Body of pancreas (tissue), 4 donors: ENCODE measurements around the gene VSTM4. TPM values are rescaled to one million over a fixed set of nuclear protein-coding genes. Genes with fewer than 3 reads are reported as not detected.
A peak's percentile ranks its signal among the peaks of the same experiment; 100 is the strongest.

ENCODE experiments used
- ATAC-seq: fragments of 150-250 bp; one replicate; pipeline ENCODE4 v1.9.1; 2016
- DNase-seq, 4 donors: peaks; one replicate each; pipeline ENCODE4 v3.0.0-alpha.2; 2019
- H3K27ac ChIP-seq, 4 donors: fragments of 200-600 bp; sonication (generic); 1 replicate in 3 of 4; 2 replicates in 1 of 4; pipeline versions ENCODE4 v1.5.1 to v1.6.1; 2016 to 2019; ENCODE audit warnings: mild to moderate bottlenecking in 1 of 4, mixed read lengths in 1 of 4, moderate library complexity in 1 of 4
- H3K27me3 ChIP-seq, 2 donors: fragments of 200-600 bp; sonication (generic); one replicate each; pipeline ENCODE4 v1.6.0; 2016; ENCODE audit warnings: mild to moderate bottlenecking in 1 of 2
- H3K36me3 ChIP-seq, 2 donors: fragments of 200-600 bp; sonication (generic); replicated peaks in 1 of 2; 2 replicates each; pipeline ENCODE4 v1.5.1; 2016; ENCODE audit warnings: low read depth in 2 of 2; ENCODE audit not compliant: insufficient read depth in 1 of 2
- H3K4me1 ChIP-seq: fragments of 200-600 bp; sonication (generic); one replicate; pipeline ENCODE4 v1.6.0; 2016
- H3K4me3 ChIP-seq, 2 donors: fragments of 200-600 bp; sonication (generic); 1 replicate in 1 of 2; 2 replicates in 1 of 2; pipeline ENCODE4 v1.5.1; 2016 to 2019
- H3K9me3 ChIP-seq, 3 donors: fragments of 200-600 bp; sonication (generic); 1 replicate in 2 of 3; 2 replicates in 1 of 3; pipeline ENCODE4 v1.5.1; 2016
- POLR2A ChIP-seq, 3 donors: fragments of 450-650 bp; IDR thresholded peaks; one replicate each; pipeline ENCODE4 v1.6.1; 2016; ENCODE audit warnings: antibody characterized with exemption in 3 of 3, mild to moderate bottlenecking in 2 of 3
- WGBS, 2 donors: methylation state at CpG; one replicate each; pipeline ENCODE4 v1.1.5; 2017; 5-methylcytosine and 5-hydroxymethylcytosine counted together
- intact Hi-C: fragments of 100-400 bp; cut with DNase I; formaldehyde crosslinking; loops from one replicate; pipeline ENCODE4 v1.15.1; 2023
- total RNA-seq, 2 donors: library from RNA; depleted of rRNA; stranded (reverse); fragments of >200 nt; gene quantifications; one replicate each; pipeline ENCODE4 v1.1.0, GENCODE V29; 2016
- TF ChIP-seq, protein P1 (sequence below), 7 experiments: fragments of 450-650 bp in 4 of 7; fragments of 200-600 bp in 3 of 7; sonication (generic) in 3 of 7; IDR thresholded peaks; one replicate each; pipeline ENCODE4 v1.5.1; 2016 to 2019; ENCODE audit warnings: antibody characterized with exemption in 7 of 7

VSTM4 gene
- total RNA-seq, 2 donors from 2014 or later, result 3.4 to 5.6 TPM

DNA sequence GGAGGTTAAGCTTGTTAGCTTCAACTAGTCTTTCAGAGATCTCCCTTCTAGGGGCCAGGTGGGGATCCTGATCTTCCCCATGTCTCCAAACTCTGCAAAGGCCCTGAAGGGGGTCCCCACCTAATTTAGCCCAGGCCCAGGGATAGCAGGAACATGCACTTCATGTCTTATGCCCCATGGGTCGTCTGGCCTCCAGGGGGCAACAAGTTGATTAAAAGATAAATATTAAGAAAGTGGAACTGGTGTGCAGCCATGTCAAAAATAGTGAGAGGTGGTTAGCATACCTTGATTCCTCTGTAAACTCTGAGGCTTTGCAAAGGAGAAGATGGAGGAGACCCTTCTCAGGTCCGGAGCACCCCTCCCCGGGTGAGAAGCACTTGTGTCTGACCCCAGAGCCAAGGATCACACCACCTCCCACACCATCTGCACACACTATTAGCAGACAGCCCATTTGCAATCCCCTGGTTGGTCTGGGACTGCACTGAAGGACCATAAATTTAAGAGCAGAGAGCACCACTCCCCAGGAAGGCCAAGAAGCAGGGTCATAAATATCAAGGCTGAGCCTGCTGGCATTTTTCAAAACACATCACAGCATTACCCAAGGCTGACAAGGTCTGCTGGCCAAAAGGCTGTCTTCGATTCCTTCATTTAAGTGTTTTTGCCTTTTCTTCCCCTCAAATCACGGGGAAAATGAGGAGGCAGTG is 131.5 kb downstream of the VSTM4 start:
- intact Hi-C loops, result no loop called here

DNA sequence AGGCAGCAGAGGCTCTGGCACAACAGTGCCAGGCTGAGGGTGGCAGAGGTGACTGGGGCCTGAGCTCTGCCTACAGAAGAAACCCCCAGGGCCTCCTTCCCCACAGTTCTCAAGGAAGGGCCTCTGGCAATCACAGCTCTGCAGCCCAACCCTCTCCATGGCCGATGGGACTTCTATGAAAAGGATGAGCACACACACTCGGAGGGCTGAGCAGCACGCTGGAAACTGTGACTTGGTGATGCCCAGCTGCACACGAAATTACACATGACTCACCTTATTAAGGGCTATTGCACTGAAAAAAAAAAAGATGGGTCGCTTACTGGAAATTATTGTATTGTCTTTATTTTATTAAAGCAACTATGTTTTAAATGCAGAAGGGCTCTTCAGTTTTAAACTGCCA is 132.7 kb downstream of the VSTM4 start:
- Histone ChIP-seq H3K36me3 (no peaks in the 10 kb centered on the region), H3K4me1 (no peaks in the 10 kb centered on the region), H3K27ac (no peak overlapping the region), H3K27me3 (no peaks in the 10 kb centered on the region), H3K9me3 (no peaks in the 10 kb centered on the region), H3K4me3 (no peak overlapping the region)
- TF ChIP-seq POLR2A (IDR thresholded peaks at IDR 0.05), result no peak
- TF ChIP-seq, protein P1, sequence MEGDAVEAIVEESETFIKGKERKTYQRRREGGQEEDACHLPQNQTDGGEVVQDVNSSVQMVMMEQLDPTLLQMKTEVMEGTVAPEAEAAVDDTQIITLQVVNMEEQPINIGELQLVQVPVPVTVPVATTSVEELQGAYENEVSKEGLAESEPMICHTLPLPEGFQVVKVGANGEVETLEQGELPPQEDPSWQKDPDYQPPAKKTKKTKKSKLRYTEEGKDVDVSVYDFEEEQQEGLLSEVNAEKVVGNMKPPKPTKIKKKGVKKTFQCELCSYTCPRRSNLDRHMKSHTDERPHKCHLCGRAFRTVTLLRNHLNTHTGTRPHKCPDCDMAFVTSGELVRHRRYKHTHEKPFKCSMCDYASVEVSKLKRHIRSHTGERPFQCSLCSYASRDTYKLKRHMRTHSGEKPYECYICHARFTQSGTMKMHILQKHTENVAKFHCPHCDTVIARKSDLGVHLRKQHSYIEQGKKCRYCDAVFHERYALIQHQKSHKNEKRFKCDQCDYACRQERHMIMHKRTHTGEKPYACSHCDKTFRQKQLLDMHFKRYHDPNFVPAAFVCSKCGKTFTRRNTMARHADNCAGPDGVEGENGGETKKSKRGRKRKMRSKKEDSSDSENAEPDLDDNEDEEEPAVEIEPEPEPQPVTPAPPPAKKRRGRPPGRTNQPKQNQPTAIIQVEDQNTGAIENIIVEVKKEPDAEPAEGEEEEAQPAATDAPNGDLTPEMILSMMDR (IDR thresholded peaks at IDR 0.05), result no peak
- intact Hi-C loops, result no loop called here
- DNase-seq (no peak), ATAC-seq (no peak)
- 69 to 73% methylated on average over 5 of the region's 5 CpGs for WGBS, 2 donors

More for the DNA sequence above, 131.5 kb downstream of the VSTM4 start:
- H3K27me3 ChIP-seq, result no peaks in the 10 kb centered on the region
- DNase-seq, result no peak
- no peaks in the 10 kb centered on the region for H3K9me3 ChIP-seq
- WGBS, 2 donors, result 54 to 57% methylated on average over 5 of the region's 5 CpGs
- H3K27ac ChIP-seq, result no peak overlapping the region
- H3K36me3 ChIP-seq, result no peaks in the 10 kb centered on the region
- TF ChIP-seq, protein P1 (IDR thresholded peaks at IDR 0.05), result no peak
- TF ChIP-seq POLR2A (IDR thresholded peaks at IDR 0.05), result no peak
- H3K4me1 ChIP-seq, result no peaks in the 10 kb centered on the region
- ATAC-seq, result no peak
- H3K4me3 ChIP-seq, result no peak overlapping the region

DNA sequence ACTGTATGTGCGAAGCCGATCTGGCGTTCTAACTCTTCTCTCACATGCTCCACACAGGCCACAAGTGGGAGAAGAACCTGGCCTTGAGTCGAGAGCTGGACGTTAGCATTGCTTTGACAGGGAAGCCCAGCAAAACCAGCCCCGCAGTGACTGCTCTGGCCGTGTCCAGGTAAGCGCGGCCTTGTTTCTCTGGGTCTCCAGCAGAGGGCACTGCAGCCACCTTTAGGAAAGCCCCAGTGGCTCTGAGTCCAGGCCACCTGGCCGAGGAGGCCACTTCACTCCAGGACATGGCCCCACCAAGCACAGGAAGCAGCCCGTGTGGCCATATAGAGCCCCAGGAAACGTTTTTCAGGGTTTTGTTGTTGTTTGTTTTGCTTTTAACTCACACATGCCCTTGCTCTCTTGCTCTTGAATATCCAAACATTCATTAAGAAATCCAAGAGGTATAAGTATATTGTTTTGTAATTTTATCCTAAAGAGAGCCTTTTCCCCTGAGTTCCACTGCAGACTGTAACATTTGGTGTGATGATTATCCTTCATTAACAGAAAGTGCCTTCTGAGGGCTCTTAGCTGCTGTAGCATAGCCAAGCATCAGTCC is 133.9 kb downstream of the VSTM4 start:
- Histone ChIP-seq H3K4me3 (no peak overlapping the region), H3K36me3 (no peaks in the 10 kb centered on the region), H3K27me3 (no peaks in the 10 kb centered on the region), H3K27ac (no peak overlapping the region), H3K9me3 (no peaks in the 10 kb centered on the region), H3K4me1 (no peaks in the 10 kb centered on the region)
- peak; percentile 71 for ATAC-seq
- intact Hi-C loops, result no loop called here
- TF ChIP-seq, protein P1 (IDR thresholded peaks at IDR 0.05), result peak; percentile 40 to 70 (median 62)
- no peak for TF ChIP-seq POLR2A (IDR thresholded peaks at IDR 0.05)
- DNase-seq, result peak; percentile 58 to 70 (median 62)
- 21 to 26% methylated on average over 12 of the region's 12 CpGs for WGBS, 2 donors

DNA sequence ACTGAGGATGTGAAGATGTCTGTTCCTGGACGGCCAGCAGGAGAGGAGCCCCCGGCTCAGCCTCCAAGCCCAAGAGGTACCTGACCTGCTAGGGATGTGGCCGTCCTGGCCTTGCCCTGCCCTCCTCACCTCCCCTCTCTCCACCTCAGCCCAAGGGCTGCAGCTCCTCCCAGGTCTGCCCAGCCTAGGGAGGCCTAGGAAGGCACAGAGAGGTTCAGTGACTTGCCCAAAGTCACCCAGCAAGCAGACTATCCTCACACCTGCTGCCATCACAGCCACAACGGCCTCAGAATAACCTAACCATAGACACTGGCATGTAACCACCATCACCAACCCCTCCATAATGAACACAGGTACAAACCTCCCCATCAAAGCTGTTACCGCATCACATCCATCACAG is 137.0 kb downstream of the VSTM4 start:
- intact Hi-C loops, result no loop called here
- H3K4me3 ChIP-seq, result no peak overlapping the region
- 65 to 81% methylated on average over 5 of the region's 5 CpGs for WGBS, 2 donors
- no peak for ATAC-seq
- TF ChIP-seq POLR2A (IDR thresholded peaks at IDR 0.05), result no peak
- TF ChIP-seq, protein P1 (IDR thresholded peaks at IDR 0.05), result no peak
- H3K27me3 ChIP-seq, result no peaks in the 10 kb centered on the region
- H3K27ac ChIP-seq, result no peak overlapping the region
- DNase-seq, result no peak
- H3K36me3 ChIP-seq, result no peaks in the 10 kb centered on the region
- H3K4me1 ChIP-seq, result no peaks in the 10 kb centered on the region
- no peaks in the 10 kb centered on the region for H3K9me3 ChIP-seq

DNA sequence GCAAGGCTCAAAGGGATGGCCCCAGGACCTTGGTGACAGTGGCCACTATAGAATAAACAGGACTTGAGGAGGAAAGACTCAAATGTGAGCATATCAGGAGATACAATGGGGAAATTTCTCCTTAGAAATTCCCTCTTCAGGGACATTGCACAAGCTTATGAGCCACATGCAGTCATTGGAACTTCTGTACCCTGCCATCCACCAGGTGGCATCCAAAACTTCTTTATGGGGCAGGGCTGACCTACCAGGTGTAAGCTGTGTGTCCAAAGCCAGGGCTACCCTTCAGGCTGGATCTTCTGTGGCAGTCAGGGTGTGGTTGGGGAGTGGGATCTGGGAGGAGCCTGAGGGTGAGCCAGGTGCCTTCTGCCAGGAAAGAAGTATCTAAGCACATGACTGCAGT is 139.1 kb downstream of the VSTM4 start:
- H3K9me3 ChIP-seq, result no peaks in the 10 kb centered on the region
- DNase-seq, result no peak
- intact Hi-C loops, result no loop called here
- no peak overlapping the region for H3K27ac ChIP-seq
- no peak for ATAC-seq
- TF ChIP-seq, protein P1 (IDR thresholded peaks at IDR 0.05), result no peak
- H3K4me1 ChIP-seq, result no peaks in the 10 kb centered on the region
- no peak overlapping the region for H3K4me3 ChIP-seq
- H3K27me3 ChIP-seq, result no peaks in the 10 kb centered on the region
- H3K36me3 ChIP-seq, result no peaks in the 10 kb centered on the region
